ENCODE data around the gene MYCT1.

- TF ChIP-seq CTCF (IDR thresholded peaks at IDR 0.05 in 2 of 3, conservative IDR thresholded peaks at IDR 0.05 in 1 of 3; ENCODE audit: borderline replicate concordance in 1 of 3, insufficient read depth in 1 of 3, low read depth in 2 of 3, low read length in 2 of 3) (peak; percentile 9 to 63 (median 52); a peak in 5 of 6 replicates), SP1 (IDR thresholded peaks at IDR 0.05; ENCODE audit: low read depth) (no peak), POLR2A (IDR thresholded peaks at IDR 0.05; ENCODE audit: borderline replicate concordance, extremely low read depth, insufficient read depth, insufficient read length) (no peak)
Measured at GRCh38 chr6:152669895-152670294, 27.8 kb upstream of the MYCT1 start.

Data from HCT116 (cell line).